Stimulated activated naive CD8-positive, alpha-beta T cell treated with anti-CD3 and anti-CD28 coated beads, Interleukin-15, Interleukin-2, amounts not matched to agents 100 U/mL and 50 U/mL, for 24 hours (primary cell): Measurements from ENCODE around the gene IRF3.
A peak's percentile ranks its signal among the peaks of the same experiment; 100 is the strongest.

Source experiments
- ATAC-seq: fragments of 150-1000 bp; cut with Tn5 transposase; one replicate; pipeline ENCODE4 v1.10.0; 2021
- DNase-seq: peaks from one replicate; pipeline ENCODE4 v3.0.0; 2021

Gene IRF3

DNA sequence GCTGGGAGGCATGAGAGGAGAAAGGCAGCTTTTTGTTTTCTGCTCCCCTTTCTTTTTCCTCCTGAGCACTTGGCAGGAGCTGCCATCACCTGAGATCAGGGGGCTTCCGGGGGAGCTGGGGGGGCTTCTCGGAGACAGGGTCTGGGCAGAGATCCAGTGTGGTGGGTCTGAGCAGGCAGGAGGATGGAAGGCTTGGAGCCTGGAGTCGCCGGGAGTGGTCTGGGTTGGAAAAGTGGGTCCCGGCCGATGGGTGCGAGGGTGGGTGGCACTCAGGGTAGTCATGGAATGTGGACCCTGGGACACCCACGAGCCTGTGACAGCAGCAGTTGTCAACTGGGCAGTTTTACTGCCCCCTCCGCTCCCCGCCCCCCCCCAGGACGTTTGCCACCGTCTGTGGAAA is 21.5 kb upstream of the IRF3 start:
- no peak for DNase-seq
- ATAC-seq: no peak

DNA sequence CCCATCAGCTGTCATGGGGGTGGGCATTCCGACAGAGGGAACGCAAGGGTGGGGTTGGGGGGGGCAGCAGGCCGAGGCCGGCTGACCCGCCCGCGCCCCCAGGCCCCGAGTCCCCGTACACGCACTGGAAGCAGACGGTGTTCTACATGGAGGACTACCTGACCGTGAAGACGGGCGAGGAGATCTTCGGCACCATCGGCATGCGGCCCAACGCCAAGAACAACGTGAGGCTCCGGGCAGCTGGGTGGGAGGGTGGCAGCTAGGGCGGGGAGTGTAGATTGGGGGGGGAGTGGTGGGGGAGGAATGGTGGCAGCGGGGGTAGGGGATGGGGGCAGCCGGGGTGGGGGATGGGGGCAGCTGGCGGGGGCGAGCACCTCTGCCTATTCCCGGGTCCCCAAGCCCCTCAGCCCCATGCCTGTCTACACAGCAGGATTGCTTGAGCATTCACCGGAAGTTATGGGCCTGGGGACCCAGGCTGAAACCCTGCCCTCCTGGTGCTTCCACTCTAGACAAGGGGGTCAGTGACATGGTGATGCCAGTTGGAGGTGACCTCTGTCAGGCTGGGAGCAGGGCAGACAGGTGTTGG is 20.9 kb upstream of the IRF3 start:
- no peak for DNase-seq
- no peak for ATAC-seq

DNA sequence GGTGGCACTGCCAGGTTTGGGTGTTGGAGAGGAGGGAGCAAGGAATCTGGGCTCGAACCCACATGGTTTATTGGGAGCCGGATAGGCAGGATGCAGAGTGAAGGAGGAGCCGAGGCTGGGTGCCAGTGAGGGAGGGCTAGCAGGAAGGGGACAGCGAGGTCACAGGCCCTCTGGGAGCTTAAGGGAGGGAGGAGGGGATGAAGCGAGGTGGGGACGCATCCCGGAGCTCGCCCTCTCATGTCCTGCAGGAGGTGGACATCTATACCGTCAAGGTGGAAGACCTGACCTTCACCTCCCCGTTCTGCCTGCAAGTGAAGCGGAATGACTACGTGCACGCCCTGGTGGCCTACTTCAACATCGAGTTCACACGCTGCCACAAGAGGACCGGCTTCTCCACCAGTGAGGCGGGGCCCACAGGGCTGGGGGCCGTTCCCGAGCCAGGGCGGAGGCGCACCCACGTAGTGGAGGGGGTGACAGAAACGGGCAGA is 20.2 kb upstream of the IRF3 start:
- ATAC-seq: no peak
- no peak for DNase-seq

DNA sequence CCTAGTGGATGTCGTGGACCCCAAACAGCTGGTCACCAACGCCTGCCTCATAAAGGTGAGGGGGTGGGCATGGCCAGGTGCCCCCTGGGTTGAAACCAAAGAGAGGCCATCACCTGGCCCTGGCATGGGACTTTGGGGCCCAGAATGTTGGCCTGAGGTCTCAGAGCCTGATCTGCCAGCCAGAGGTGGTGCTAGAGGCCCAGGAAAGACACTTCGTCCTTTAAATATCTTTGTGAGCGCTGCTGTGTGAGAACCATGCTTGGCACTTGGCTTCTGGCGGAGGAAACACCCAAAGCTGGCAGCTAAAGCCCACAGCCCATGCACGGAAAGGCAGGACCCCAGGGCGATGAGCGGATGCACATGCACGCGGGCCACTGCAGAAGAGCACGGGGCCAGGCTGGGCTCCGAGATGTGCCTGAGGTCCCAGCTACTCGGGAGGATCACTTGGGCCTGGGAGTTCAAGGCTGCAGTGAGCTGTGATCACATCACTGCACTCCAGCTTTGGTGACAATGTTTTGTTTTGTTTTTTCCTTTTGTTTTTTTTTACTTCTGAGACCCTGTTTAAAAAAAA is 19.4 kb upstream of the IRF3 start:
- DNase-seq (no peak), ATAC-seq (no peak)

DNA sequence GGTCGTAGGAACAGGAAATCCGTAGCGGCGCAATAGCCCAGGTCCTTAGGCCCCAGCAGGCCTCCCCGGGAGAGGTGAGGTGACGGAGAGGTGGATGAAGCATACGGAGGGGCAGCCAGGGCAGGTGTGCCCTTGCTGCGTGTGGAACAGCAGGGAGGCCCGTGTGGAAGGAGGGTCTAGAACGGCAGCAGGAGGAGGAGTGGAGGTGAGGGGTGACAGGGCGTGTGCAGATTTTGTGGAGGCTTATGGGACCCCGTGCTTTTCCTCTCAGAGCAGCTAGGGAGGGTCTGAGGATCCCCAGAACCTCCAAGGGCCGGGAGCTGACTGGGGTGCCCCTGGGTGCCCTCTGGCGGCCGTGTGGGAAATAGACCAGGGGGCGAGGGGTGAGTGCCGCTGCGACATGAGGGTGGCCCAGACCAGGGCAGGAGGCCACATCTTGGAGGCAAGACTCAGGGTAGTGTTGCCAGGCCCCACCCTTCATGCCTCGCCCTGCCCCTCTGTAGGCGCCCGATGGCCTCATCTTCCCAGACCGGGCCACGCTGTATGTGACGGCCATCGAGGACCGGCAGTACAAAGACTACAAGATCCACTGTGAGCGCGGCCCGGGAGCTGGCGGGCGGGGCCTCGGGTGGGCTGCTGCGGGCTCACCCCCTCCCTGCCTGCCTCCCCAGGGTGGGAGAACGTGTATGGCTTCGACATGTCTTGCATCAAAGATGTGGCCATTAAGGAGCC is 18.8 kb upstream of the IRF3 start:
- DNase-seq (no peak), ATAC-seq (no peak)

DNA sequence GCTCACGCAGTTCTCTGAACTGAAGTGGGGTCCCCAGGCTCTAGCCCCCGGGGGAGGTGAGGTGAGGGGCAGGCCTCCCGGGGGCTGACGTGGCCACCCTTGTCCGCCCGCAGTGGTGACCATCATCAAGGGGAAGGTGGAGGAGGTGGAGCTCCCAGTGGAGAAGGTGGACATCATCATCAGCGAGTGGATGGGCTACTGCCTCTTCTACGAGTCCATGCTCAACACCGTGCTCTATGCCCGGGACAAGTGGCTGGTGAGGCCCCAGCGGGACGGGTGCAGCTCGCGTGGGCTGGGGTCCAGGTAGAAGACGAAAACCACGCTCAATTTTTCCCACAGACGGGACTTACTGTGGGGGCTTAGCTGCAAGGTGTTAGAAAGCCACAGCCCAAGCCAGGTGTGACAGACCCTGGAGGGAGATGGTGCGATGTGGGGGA is 18.2 kb upstream of the IRF3 start:
- DNase-seq (no peak), ATAC-seq (no peak)

DNA sequence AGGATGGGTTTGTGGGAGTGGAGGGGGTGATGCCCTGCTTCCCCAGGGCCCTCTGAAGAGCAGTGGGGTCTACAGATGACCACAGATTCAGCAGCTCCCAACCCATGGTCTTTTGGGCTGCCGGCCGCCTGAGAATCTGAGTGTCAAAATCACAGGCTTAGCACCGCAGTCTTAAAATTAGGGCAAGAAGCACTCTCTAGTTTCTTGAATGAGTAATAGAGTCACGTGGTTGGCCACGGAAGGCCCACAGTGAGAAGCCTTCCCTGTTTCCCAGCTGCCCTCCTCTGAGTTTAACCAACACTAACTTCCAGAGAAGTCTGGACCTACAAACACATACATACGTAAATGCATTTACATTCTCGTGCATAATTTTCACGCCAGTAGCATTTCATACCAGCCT is 16.6 kb upstream of the IRF3 start:
- no peak for DNase-seq
- no peak for ATAC-seq

DNA sequence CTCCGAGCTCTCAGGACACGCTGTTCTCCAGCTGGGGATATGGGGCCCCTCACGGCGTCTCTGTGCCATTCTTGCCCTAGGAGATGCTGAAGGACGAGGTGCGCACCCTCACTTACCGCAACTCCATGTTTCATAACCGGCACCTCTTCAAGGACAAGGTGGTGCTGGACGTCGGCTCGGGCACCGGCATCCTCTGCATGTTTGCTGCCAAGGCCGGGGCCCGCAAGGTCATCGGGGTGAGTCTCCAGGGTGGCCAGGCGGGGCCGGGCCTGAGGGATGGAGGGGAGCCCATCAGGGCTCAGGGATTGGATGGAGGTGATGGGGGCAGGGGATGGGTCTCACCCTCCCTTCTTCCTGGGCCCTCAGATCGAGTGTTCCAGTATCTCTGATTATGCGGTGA is 16.2 kb upstream of the IRF3 start:
- no peak for DNase-seq
- ATAC-seq: no peak

DNA sequence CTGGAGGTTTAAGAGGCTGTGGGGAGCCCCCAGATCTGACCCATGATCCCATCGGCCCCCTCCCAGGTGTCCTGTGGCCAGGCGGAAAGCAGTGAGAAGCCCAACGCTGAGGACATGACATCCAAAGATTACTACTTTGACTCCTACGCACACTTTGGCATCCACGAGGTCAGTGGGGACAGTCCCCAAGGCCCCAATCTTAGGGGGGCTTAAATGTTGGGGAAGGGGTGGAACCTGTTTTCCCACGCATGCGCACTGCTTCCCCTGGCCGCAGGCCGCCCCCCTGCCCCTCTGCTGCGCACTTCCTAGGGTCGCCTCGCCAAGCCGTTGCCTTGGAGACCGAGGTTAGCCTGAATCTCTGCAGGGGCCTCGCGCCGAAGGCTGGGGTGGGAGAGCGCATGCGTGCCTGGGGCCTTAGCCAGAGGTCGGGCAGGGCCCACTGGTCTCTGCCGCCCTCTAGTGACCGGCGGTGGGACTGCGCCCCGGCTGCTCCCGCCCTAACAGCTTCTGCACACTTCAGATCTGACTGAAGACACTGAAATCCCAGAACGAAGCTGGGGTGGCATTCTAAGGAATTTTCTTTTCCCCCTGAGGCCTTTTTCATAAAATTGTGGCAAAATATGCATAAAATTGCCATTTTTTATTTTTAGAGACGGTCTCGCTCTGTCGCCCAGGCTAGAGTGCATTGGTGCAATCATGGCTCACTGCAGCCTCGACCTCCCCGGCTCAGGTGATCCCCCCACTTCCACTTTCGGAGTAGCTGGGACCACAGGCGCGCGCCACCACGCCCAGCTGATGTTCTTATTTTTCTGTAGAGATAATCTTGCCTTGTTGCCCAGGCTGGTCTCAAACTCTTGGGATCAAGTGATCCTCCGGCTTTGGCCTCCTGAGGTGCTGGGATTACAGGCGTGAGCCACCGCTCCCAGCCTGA is 15.0 kb upstream of the IRF3 start:
- ATAC-seq (peak; percentile 10), DNase-seq (peak; percentile 99)

DNA sequence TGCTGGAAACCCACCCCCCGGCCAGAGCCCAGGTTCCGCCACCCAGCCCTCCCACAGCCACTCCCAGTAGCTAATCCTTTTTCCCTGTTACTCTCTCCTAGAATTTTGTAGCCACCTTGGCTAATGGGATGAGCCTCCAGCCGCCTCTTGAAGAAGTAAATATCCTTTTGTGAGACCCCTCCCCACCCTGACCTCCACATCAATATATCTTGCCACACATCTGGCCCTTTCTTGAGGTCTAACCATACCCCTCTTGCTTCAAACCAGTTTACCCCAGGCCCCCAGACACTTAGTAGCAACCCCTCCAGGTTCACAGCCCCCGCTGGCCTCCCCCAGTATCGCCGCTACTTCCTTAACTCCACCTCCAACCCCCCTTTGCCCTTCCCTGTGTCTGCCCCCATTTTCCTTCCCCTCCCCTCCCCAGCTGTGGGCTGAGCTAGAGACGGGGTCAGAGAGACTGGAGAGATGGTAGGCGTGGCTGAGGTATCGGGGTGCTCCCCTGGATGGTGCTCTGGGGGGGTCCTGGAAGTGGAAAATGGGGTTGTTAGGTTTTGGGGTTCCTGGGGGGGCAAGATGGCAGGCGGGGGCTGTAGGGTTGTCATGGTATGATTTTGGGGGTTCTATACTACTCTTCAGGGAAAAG is 14.2 kb upstream of the IRF3 start:
- ATAC-seq (no peak), DNase-seq (no peak)

DNA sequence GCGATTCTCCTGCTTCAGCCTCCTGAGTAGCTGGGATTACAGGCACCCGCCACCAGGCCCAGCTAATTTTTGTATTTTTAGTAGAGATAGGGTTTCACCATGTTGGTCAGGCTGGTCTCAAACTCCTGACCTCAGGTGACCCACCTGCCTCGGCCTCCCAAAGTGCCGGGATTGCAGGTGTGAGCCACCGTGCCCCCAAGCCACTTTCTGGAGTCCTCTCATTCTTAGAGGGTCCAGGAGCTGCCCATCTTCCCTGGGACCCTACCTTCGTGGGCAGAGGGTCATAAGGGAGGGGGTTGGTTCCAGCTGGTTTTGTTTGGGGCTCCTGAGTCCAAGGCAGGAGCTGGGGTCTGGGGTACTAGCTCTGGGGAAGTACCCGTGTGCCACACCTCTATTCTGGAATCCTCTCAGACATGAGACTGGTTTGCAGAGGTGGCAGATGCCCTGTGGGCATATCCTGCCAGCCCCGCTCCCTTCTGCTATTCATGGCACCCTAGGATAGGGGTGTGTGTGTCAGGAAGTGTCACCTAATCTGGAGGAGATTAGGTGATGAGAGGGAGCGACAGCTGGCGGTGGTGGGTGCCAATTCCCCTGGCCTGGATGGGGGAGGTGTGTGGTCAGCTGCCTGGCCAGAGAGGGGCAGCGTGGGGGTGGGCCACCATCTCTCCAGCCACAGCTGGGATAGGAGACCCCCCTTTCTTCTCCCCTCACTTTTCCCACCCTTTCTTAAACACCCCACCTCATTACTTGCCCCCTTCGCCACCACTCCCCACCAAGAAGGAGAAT is 13.5 kb upstream of the IRF3 start:
- no peak for DNase-seq
- no peak for ATAC-seq

DNA sequence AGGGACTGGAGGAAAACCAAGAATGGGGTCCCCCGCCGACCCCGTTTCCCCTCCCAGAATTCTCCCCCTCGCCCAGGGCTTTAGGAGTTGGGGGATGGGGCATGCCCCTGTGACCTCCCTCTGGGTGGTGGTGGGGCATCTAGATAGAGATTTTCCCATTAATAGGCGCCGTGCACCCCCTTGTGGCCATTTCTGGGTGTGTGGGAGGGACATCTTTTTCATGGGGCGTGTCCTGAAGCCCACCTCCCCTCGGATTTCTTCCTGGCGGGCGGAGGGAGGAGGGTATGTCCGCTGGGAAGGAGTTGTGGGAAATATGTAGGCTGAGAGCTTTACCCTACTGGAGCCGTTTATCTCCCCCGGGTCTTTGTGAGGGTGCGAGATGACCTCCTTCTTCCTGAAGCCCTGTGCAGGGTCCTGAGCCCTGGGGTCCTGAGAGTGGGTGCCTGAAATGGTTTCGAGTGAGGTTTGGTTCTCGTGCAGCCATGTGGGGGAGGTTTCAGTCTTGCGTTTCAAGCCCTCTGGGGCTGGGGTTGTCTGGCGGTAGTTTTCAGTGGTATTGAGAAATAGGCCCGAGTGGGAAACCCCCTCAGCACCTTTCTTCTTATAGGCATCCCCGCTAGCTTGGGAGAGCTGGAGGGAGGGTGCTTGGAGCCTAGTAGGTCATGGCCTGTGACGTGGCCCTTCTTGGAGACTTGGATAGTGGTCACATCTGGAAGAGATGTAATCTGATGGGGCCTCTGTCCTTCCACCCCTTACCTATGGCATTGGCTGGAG is 12.4 kb upstream of the IRF3 start:
- DNase-seq: peak; percentile 83
- ATAC-seq: peak; percentile 26

DNA sequence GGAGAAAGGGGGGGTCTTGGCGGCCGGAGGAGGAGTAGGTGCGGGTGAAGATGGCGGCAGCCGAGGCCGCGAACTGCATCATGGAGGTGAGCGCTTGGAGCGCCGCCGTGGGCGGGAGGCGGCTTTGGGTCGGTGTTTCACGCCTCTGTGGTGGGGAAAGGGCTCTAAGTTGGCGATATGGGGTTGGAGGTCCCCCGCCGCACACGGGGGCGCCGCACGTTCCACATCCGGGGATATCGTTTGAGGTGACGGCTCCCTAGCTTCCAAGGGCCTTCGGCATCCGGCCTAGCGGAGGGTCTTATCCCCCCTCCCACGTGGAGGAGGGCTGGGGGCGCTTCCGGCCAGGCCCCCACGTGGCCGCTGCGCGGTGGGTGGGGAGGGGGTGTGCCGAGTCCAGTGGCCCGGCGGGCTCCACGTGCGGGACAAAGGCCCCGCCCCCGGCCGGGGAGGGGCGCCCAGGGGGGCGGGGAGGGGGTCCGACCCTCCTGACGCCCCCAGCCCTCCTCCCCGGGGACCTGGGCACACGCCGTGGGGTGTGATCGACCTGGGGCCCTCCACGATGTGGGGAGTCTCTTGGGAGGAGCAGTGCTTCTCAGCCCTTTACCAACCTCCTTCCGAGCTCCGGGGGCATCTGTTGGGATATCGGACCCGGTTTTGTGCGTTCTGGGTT is 11.7 kb upstream of the IRF3 start, which contains the start of gene PRMT1:
Gene PRMT1, plus strand, starts transcription at position 41 of the 670 bp plus-strand sequence. Its CDS starts 10 bp downstream, at position 51.
- DNase-seq (peak; percentile 66), ATAC-seq (no peak)

DNA sequence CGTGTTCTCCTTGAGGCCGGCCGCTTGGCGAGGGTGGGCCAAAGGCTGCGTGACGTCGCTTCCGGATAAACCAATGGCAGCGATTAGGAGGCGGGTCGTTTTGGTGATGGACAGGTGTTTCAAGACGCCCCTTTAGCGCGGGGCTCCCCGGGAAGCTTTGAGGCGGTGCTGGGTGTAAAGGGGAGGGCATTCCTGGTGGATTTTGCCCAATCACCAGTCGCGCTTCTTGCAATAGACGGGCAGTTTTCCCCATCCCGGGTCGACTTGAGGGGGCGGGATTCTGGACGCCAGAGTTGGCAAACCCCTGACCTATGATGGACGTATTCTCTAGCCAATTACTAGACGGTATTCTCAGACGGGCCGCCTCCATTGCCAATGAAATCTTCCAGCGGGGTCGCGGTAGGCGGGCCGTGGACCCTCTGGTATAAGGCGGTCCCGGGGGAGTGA is 11.2 kb upstream of the IRF3 start:
- ATAC-seq (peak; percentile 82), DNase-seq (peak; percentile 98)

DNA sequence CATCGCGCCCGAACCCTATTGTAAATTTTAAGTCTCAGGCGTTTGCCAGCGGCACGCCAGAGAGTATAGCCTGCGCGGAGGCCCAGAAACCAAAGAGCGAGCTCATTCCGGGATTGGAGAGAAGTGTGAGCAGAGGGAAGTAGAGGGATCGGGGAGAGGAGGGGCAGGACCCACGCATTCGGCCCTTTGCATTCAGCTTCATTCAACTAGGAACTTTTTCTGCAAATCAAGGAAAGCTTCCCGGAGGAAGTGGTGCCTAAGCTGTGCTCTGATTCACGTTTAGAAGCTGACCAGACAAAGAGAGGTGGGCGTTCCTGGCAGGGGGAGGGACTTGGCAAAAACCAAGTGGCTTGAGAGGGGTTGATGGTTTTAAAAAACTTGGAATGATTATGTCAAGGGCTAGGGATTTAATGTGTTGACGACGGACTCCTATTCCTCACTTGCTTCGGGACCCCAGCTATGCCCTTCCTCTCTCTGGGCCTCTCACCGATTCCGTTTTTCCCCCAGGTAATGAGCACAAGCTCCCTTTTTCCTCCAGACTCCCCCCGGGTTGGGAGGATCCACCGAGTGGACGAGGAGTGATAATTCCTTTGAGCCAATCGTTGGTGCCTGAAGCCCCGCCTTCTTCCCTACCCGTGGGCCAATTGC is 10.6 kb upstream of the IRF3 start:
- ATAC-seq: no peak
- DNase-seq: peak; percentile 77

DNA sequence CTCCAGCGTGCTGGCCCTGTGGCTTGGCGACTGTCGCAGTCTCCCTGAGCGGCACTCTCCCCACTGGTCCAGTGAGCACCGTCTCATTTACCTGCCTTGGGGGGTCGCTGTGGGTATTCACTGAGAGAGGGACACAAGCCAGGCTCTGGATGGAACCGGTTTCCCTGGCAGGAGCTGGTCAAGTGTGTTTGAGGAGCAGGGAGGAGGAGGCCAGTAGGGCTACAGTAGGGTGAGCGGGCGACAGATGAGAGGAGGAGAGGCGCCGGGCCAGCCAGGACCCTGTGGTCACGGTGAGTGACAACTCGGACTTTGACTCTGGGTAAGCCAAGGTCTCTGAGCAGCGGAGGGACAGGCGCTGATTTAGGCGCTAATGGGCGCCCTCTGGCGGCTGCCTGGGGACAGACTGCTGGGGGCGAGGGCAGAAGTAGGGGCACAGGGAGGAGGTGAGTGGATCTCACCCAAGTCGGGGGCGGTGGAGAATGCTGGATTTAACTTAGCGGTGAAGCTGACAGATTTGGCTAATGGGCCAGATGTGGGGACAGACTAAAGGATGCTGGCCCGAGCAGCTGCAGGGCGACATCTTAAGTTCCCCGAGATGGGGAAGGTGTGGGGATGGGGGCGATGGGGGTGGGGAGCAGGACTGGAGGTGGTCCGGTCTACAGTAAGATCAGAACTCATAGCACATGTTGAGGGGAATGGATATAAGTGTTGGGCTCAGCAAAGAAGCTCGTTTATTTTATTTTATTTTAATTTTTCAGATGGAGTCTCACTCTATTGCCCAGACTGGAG is 6.7 kb upstream of the IRF3 start:
- peak; percentile 86 for DNase-seq
- ATAC-seq: no peak

DNA sequence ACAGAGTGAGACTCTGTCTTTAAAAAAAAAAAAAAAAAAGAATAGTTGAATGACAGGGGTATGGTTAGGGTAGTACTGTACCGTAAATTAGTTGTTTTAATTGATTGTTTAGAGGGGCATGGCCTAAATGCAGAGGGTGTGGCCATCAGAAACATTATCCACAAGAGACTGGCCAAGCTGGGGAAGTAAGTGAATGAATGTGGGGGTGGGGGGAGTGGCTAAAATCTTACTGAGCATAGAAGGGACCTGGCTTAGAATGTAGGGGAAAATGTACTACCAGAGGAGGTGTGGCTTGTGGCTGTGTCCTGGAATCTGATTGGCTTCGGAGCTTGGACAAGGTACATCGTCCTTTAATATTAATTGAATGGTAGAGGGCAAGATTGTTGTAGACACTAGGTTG is 3.9 kb upstream of the IRF3 start:
- DNase-seq (no peak), ATAC-seq (no peak)

DNA sequence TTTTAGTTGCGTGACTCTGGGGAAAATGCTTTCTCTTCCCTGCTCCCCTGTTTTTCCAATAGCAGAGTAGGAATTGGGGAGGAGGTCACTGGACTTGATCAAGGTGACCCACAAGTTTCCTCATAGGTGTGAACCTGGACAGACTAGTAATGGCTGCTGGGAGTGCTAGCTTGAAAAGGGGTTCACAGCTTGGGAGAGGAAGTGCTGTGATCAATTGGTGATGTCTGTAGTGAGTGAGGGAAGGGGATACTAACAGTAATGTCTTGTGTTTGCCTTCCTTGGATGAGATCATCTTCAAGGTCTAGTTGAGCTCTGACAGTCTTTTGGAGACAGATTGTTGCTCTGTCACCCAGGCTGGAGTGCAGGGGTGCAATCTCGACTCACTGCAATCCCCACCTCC is 1.8 kb upstream of the IRF3 start:
- DNase-seq: no peak
- ATAC-seq: no peak
